GM10248 (cell line): Measurements from ENCODE around the gene UBE2QL1.
A peak's percentile ranks its signal among the peaks of the same experiment; 100 is the strongest.

Experiments
- CTCF ChIA-PET: fragments of 300-600 bp; sonication (Branson Sonifier 250); formaldehyde crosslinking; extraction: SDS; loops from one replicate; lab custom pipeline; 2021; ENCODE audit warnings: antibody characterized with exemption; lab: Yijun Ruan, JAX
- POLR2A ChIA-PET: fragments of 350-650 bp; sonication (Branson Sonifier 250); formaldehyde crosslinking; extraction: SDS; loops from one replicate; lab custom pipeline; 2020; ENCODE audit warnings: antibody characterized with exemption; lab: Yijun Ruan, JAX
- DNase-seq: peaks from one replicate; pipeline ENCODE4 v3.0.0; 2012; ENCODE audit errors: extremely low spot score
- CTCF ChIP-seq: IDR thresholded peaks from 2 replicates; pipeline ENCODE4 v1.5.1; 2012; ENCODE audit warnings: mild to moderate bottlenecking, low read depth; ENCODE audit errors: extremely low read depth, missing control alignments, control extremely low read depth

The UBE2QL1 gene

GRCh38 chr5:6496207-6496584 is 47.5 kb downstream of the UBE2QL1 start:
- TF ChIP-seq CTCF, result no peak
- peak; percentile 55 for DNase-seq
- CTCF ChIA-PET, result interaction anchor here (0.8 kb wide), 1 partner anchor 127 kb away, joined by 3 read pairs; no protein-coding TSS in a partner anchor
- POLR2A ChIA-PET, result no interaction called here

GRCh38 chr5:6496636-6497035 is 48.0 kb downstream of the UBE2QL1 start:
- ChIA-PET POLR2A (no interaction called here), CTCF (interaction anchor here (0.8 kb wide), 1 partner anchor 128 kb away, joined by 3 read pairs; no protein-coding TSS in a partner anchor)
- TF ChIP-seq CTCF, result no peak
- no peak for DNase-seq

GRCh38 chr5:6497262-6497661 is 48.6 kb downstream of the UBE2QL1 start:
- CTCF ChIA-PET, result interaction anchor here (0.8 kb wide), 1 partner anchor 128 kb away, joined by 3 read pairs; no protein-coding TSS in a partner anchor
- TF ChIP-seq CTCF, result no peak
- POLR2A ChIA-PET, result no interaction called here
- no peak for DNase-seq

GRCh38 chr5:6498968-6499367 is 50.3 kb downstream of the UBE2QL1 start:
- no peak for DNase-seq
- ChIA-PET POLR2A (no interaction called here), CTCF (no interaction called here)
- TF ChIP-seq CTCF, result no peak

- POLR2A ChIA-PET, result no interaction called here
- peak; percentile 10 for TF ChIP-seq CTCF
- CTCF ChIA-PET, result no interaction called here
- no peak for DNase-seq
Observed at GRCh38 chr5:6501701-6502100, 53.0 kb downstream of the UBE2QL1 start.

GRCh38 chr5:6502421-6502820 is 53.8 kb downstream of the UBE2QL1 start:
- POLR2A ChIA-PET, result no interaction called here
- CTCF ChIA-PET, result interaction anchor here (1.1 kb wide), 1 partner anchor 338 kb away, joined by 3 read pairs; no protein-coding TSS in a partner anchor
- TF ChIP-seq CTCF, result no peak
- no peak for DNase-seq
